SU-DHL-6 (cell line): Measurements from ENCODE around the gene OR10V1.

Experiments
- H2AFZ ChIP-seq: fragments of 200-600 bp; sonication (generic); 2 replicates; pipeline ENCODE4 v1.6.1; 2014; ENCODE audit warnings: low read depth, mild to moderate bottlenecking, moderate library complexity, mixed read lengths, antibody characterized with exemption, low read length; ENCODE audit not compliant: severe bottlenecking
- H3F3A ChIP-seq: fragments of 200-600 bp; shearing (Covaris generic); 2 replicates; pipeline ENCODE4 v1.6.0; 2016; ENCODE audit warnings: antibody characterized with exemption, mild to moderate bottlenecking; ENCODE audit not compliant: insufficient read depth
- H3K27ac ChIP-seq: fragments of 200-600 bp; sonication (generic); 2 replicates; pipeline ENCODE4 v1.5.1; 2016; ENCODE audit warnings: low read depth, mild to moderate bottlenecking, low read length, moderate library complexity, mixed read lengths
- H3K27me3 ChIP-seq: fragments of 200-600 bp; sonication (generic), shearing (Covaris generic); 2 replicates; pipeline ENCODE4 v1.6.0; 2014; ENCODE audit warnings: mild to moderate bottlenecking, low read length
- H3K36me3 ChIP-seq: fragments of 200-600 bp; sonication (generic); 2 replicates; pipeline ENCODE4 v1.6.1; 2014; ENCODE audit warnings: mild to moderate bottlenecking, low read length, mixed read lengths
- H3K4me2 ChIP-seq: fragments of 300-600, 200-600 bp; shearing (Covaris generic), sonication (generic); 2 replicates; pipeline ENCODE4 v1.6.0; 2014; ENCODE audit warnings: low read length, low read depth, mild to moderate bottlenecking; ENCODE audit not compliant: poor library complexity, severe bottlenecking
- H3K4me3 ChIP-seq: fragments of 200-600 bp; sonication (generic); 2 replicates; pipeline ENCODE4 v1.5.1; 2014; ENCODE audit warnings: antibody characterized with exemption, low read length, mild to moderate bottlenecking, mixed read lengths; ENCODE audit not compliant: insufficient read depth, poor library complexity, severe bottlenecking
- H3K79me2 ChIP-seq: fragments of 200-600 bp; sonication (generic); 2 replicates; pipeline ENCODE4 v1.6.1; 2014; ENCODE audit warnings: mild to moderate bottlenecking, low read length, moderate library complexity; ENCODE audit not compliant: insufficient read depth
- H3K9ac ChIP-seq: fragments of 200-600 bp; sonication (generic); 2 replicates; pipeline ENCODE4 v1.7.0; 2014; ENCODE audit warnings: mild to moderate bottlenecking, low read length
- H3K9me2 ChIP-seq: fragments of 200-600 bp; sonication (generic); replicated peaks from 2 replicates; pipeline ENCODE4 v1.6.1; 2014; ENCODE audit warnings: low read length; ENCODE audit not compliant: insufficient read depth
- H3K9me3 ChIP-seq: fragments of 200-600 bp; sonication (generic); 2 replicates; pipeline ENCODE4 v1.6.1; 2014; ENCODE audit warnings: low read length, mixed read lengths; ENCODE audit not compliant: insufficient read depth
- H4K20me1 ChIP-seq: fragments of 200-600 bp; sonication (generic); 2 replicates; pipeline ENCODE4 v1.6.1; 2014; ENCODE audit warnings: low read depth, mild to moderate bottlenecking, antibody characterized with exemption, low read length, moderate library complexity, mixed read lengths
- CTCF ChIP-seq: fragments of 200-600 bp; sonication (generic); IDR thresholded peaks from one replicate; pipeline ENCODE4 v1.5.1; 2017; ENCODE audit warnings: antibody characterized with exemption, mild to moderate bottlenecking, low read length, moderate library complexity; ENCODE audit not compliant: insufficient read depth, poor library complexity, severe bottlenecking
- EZH2phosphoT487 ChIP-seq: fragments of 200-600 bp; sonication (generic), shearing (Covaris generic); conservative IDR thresholded peaks from 2 replicates; pipeline ENCODE4 v1.6.1; 2018; ENCODE audit warnings: mild to moderate bottlenecking, antibody characterized with exemption, low read length, moderate library complexity, mixed read lengths

Gene OR10V1

DNA sequence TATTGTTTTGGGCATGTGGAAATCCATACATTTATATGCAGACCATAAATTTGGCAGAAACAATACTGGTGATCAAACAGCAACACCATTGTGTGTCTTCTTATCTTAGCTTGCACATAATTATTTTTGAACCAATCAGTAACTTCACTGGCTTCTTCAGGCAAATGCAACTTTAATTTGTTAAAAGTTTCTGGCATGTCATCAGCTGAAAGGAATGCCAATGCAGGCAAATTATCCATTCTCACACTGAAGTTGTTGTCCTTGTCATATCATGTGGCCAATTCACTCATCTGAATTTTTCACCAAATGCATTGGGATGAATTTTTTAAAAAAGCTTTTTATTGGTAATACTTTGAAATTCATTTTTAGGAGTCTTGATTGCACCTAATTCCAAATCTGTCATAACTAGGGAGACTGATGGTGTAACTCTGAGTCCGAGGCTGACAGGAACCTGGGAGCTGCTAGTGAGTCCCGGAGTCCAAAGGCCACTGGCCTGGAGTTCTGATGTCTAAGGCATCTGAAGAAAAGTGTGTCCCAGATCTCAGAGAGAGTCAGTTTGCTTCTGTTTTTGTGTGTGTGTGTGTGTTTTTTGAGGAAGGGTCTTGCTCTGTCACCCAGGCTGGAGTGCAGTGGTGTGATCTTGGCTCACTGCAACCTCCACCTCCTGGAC is 17.4 kb upstream of the OR10V1 start:
- no peaks in the 10 kb centered on the region for H3K27me3 ChIP-seq
- no peaks in the 10 kb centered on the region for H3K9me3 ChIP-seq
- H2AFZ ChIP-seq, result no peak overlapping the region
- H3K36me3 ChIP-seq, result no peaks in the 10 kb centered on the region
- no peaks in the 10 kb centered on the region for H4K20me1 ChIP-seq
- no peaks in the 10 kb centered on the region for H3F3A ChIP-seq
- H3K4me2 ChIP-seq, result no peak overlapping the region
- H3K4me3 ChIP-seq, result no peak overlapping the region
- H3K9me2 ChIP-seq, result no peaks in the 10 kb centered on the region
- no peaks in the 10 kb centered on the region for H3K79me2 ChIP-seq
- no peak overlapping the region for H3K9ac ChIP-seq
- TF ChIP-seq EZH2phosphoT487, result no peak
- no peak for TF ChIP-seq CTCF
- H3K27ac ChIP-seq, result no peak overlapping the region

DNA sequence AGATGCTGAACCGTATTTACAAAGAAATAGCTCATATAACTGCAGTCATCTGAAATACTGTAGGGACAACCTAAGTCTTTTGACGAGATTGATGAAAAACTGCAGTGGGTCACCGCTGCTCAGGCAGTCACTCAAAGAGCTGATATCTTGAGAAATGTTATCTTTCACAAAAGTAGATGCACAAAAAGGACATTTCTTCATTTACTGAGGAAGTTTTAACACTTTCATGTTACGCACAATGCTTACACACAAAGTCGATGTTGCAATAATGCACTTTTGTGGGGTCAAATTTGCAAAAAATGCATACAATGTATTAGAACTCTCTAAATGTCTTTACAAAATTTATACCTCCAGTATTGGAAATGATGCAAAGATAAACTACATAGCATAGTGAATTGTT is 16.2 kb upstream of the OR10V1 start:
- Histone ChIP-seq H3K9ac (no peak overlapping the region), H3K79me2 (no peaks in the 10 kb centered on the region), H3K27ac (no peak overlapping the region), H3F3A (no peaks in the 10 kb centered on the region), H3K9me3 (no peaks in the 10 kb centered on the region), H3K36me3 (no peaks in the 10 kb centered on the region), H3K27me3 (no peaks in the 10 kb centered on the region), H3K4me3 (no peak overlapping the region), H3K9me2 (no peaks in the 10 kb centered on the region), H4K20me1 (no peaks in the 10 kb centered on the region), H3K4me2 (no peak overlapping the region), H2AFZ (no peak overlapping the region)
- TF ChIP-seq CTCF (no peak), EZH2phosphoT487 (no peak)

DNA sequence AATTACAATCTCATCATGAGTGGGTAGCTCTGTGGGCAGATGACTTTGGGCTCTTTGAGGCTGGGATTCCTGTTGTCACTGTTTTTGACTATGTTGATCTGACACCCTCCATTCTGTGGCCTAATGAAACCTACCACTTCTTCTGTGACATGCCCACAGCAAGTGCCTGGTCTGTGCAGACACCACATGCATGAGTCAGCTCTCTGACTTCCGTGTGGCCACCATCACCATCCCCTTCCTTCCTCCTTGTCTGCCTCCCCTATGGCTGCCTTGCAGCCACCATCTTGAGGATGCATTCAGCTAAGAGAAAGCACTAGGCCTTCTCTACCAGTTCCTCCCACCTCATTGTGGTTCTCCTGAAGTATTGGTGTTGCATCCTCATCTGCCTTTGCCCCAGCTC is 15.3 kb upstream of the OR10V1 start:
- no peaks in the 10 kb centered on the region for H3K9me2 ChIP-seq
- H4K20me1 ChIP-seq, result no peaks in the 10 kb centered on the region
- H3K36me3 ChIP-seq, result no peaks in the 10 kb centered on the region
- H3K9ac ChIP-seq, result no peak overlapping the region
- H3K27ac ChIP-seq, result no peak overlapping the region
- H3K27me3 ChIP-seq, result no peaks in the 10 kb centered on the region
- H3K4me2 ChIP-seq, result no peak overlapping the region
- TF ChIP-seq CTCF (no peak), EZH2phosphoT487 (no peak)
- no peak overlapping the region for H2AFZ ChIP-seq
- no peaks in the 10 kb centered on the region for H3K9me3 ChIP-seq
- H3K4me3 ChIP-seq, result no peak overlapping the region
- H3F3A ChIP-seq, result no peaks in the 10 kb centered on the region
- no peaks in the 10 kb centered on the region for H3K79me2 ChIP-seq
